ES-I3 (cell line): Measurements from ENCODE around the gene PARD3.
"Not testable (repeated sequence)": the region's sequence is repeated elsewhere in the genome, so short reads cannot be mapped to it uniquely, and the experiment has no call there.

Experiments used
- H3K36me3 ChIP-seq: 2 replicates; pipeline ENCODE4 v1.6.1; 2013; ENCODE audit warnings: mild to moderate bottlenecking, low read length, control low read depth, moderate library complexity; ENCODE audit not compliant: insufficient read depth
- H3K4me1 ChIP-seq: 2 replicates; pipeline ENCODE4 v1.6.1; 2013; ENCODE audit warnings: mild to moderate bottlenecking, control low read depth, low read length; ENCODE audit not compliant: insufficient read depth
- H3K9ac ChIP-seq: 2 replicates; pipeline ENCODE4 v1.6.1; 2013; ENCODE audit warnings: low read depth, mild to moderate bottlenecking, low read length, moderate library complexity
- H3K9me3 ChIP-seq: 2 replicates; pipeline ENCODE4 v1.6.1; 2013; ENCODE audit warnings: mild to moderate bottlenecking, low read length, moderate library complexity; ENCODE audit not compliant: control insufficient read depth, insufficient read depth

PARD3 gene

GRCh38 chr10:34076443-34076842, 738.7 kb downstream of the PARD3 start:
- no peaks in the 10 kb centered on the region; the same call in 1 of the 2 replicates for H3K9me3 ChIP-seq
- no peaks in the 10 kb centered on the region for H3K4me1 ChIP-seq
- H3K36me3 ChIP-seq = no peaks in the 10 kb centered on the region
- H3K9ac ChIP-seq = no peak overlapping the region

DNA sequence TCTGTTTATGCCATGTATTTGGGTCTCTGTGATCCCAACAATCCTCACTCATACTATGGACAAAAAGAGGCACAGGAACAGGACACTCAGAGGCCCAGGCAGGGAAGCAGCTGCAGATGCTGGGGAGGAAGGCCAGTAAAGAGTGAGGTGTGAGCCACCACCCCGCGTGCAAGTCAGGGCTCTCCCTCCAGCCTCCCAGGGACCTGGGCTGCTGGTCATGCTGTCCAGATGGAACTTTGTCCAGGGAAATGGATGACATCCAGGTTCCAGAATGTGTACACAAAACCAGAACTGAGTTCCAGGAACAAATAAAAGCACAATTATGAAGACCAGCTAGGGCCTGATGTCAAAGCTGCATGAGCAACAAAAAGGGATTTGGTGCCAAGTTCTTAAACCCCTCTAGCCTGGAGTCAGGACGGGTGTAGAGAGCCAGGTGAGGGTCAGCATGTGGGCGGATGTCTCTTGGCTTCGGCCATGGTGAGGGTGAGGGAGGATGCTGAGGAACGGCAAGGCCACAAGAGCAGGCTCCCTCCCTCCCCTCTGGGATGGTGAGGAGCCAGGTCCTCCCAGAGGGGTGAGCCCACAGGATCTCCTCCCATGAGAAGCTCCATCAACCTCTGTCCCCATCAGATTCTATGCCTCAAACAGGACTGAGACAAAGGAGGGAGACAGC, 739.7 kb downstream of the PARD3 start:
- Histone ChIP-seq H3K36me3 (no peaks in the 10 kb centered on the region), H3K9me3 (no peaks in the 10 kb centered on the region; the same call in 1 of the 2 replicates), H3K9ac (no peak overlapping the region), H3K4me1 (no peaks in the 10 kb centered on the region)

- Histone ChIP-seq H3K36me3 (no peaks in the 10 kb centered on the region), H3K9me3 (no peaks in the 10 kb centered on the region; the same call in 1 of the 2 replicates), H3K4me1 (no peaks in the 10 kb centered on the region), H3K9ac (no peak overlapping the region)
Observed at GRCh38 chr10:34074051-34074450, 741.0 kb downstream of the PARD3 start.

DNA sequence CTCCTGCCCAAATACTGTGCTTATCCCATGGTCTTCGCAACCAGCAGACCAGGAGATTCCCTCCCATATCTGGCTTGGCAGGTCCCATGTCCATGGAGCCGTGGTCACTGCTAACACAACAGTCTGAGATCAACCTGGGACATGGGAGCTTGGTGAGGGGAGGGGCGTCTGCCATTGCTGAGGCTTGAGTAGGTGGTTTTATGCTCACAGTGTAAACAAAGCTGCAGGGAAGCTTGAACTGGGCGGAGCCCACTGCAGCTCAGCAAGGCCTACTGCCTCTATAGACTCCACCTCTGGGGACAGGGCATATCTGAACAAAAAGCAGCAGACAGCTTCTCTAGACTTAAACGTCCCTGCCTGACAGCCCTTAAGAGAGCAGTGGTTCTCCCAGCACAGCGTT, 747.4 kb downstream of the PARD3 start:
- H3K9ac ChIP-seq, H3K4me1 ChIP-seq, H3K9me3 ChIP-seq, H3K36me3 ChIP-seq: not testable (repeated sequence)

GRCh38 chr10:34063592-34063991, 751.5 kb downstream of the PARD3 start:
- Histone ChIP-seq H3K4me1 (no peaks in the 10 kb centered on the region), H3K9ac (no peak overlapping the region), H3K9me3 (peaks cover 3% of the 10 kb centered on the region; the same call in 1 of the 2 replicates), H3K36me3 (no peaks in the 10 kb centered on the region)

DNA sequence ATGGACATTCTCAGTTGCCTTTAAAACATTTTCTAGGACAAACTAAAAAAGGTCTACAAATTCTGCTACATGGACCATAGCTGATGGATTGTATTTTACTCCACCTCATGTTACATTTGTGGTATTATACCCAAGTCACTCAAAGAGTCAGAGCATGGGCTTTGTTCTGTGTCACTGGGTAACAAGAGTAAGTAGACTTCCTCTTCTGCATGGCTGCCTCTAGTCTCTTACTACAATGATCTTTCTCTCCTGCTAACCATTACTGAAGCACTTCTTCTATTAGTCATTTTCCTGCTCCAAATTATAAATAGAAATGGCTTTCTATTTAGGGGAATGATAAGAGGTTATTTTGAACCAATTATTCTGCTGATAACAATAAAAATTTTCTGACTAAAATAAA, 753.3 kb downstream of the PARD3 start:
- H3K4me1 ChIP-seq = no peaks in the 10 kb centered on the region
- H3K9me3 ChIP-seq = peaks cover 3% of the 10 kb centered on the region; the same call in 1 of the 2 replicates
- H3K36me3 ChIP-seq = no peaks in the 10 kb centered on the region

More for the DNA sequence above, 753.3 kb downstream of the PARD3 start:
- no peak overlapping the region for H3K9ac ChIP-seq
